Inflammatory macrophage (primary cell): ENCODE results near the gene RBMS1.
A peak's percentile ranks its signal among the peaks of the same experiment; 100 is the strongest.

Experiments used
- DNase-seq, 2 donors: peaks; one replicate each; pipeline ENCODE4 v3.0.0-alpha.2; 2020 to 2022

The RBMS1 gene

GRCh38 chr2:160269803-160270570 lies 223.6 kb downstream of the RBMS1 start:
- peak; percentile 63 to 77 for DNase-seq

GRCh38 chr2:160269365-160269764 lies 224.2 kb downstream of the RBMS1 start:
- no peak for DNase-seq

GRCh38 chr2:160268151-160268781 lies 225.3 kb downstream of the RBMS1 start:
- peak; percentile 64 to 77 for DNase-seq

- no peak for DNase-seq
These were observed 225.9 kb downstream of the RBMS1 start for GRCh38 chr2:160267692-160268091.

GRCh38 chr2:160267022-160267421 lies 226.6 kb downstream of the RBMS1 start:
- no peak for DNase-seq

GRCh38 chr2:160266037-160266551 lies 227.5 kb downstream of the RBMS1 start:
- DNase-seq: no peak

- peak; percentile 43 to 53 for DNase-seq
These were observed 229.3 kb downstream of the RBMS1 start for GRCh38 chr2:160264308-160264707.

- no peak for DNase-seq
These were observed 231.9 kb downstream of the RBMS1 start for GRCh38 chr2:160261732-160262131.

- DNase-seq: peak; percentile 50 to 61
These were observed 235.2 kb downstream of the RBMS1 start for GRCh38 chr2:160258492-160258805.

- DNase-seq: no peak
These were observed 235.7 kb downstream of the RBMS1 start for GRCh38 chr2:160257743-160258491.

- no peak for DNase-seq
These were observed 236.4 kb downstream of the RBMS1 start for GRCh38 chr2:160257041-160257742.

GRCh38 chr2:160256507-160256906 lies 237.1 kb downstream of the RBMS1 start:
- DNase-seq: no peak

- DNase-seq: no peak
These were observed 238.2 kb downstream of the RBMS1 start for GRCh38 chr2:160255408-160255807.

GRCh38 chr2:160254189-160254762 lies 239.3 kb downstream of the RBMS1 start:
- DNase-seq: no peak

- DNase-seq: no peak
These were observed 240.0 kb downstream of the RBMS1 start for GRCh38 chr2:160253440-160254188.

- DNase-seq: peak in 1 of 2 donors; percentile 40
These were observed 240.7 kb downstream of the RBMS1 start for GRCh38 chr2:160252900-160253299.

- peak; percentile 39 to 81 for DNase-seq
These were observed 241.2 kb downstream of the RBMS1 start for GRCh38 chr2:160252278-160252887.

GRCh38 chr2:160251569-160251968 lies 242.0 kb downstream of the RBMS1 start:
- no peak for DNase-seq

- DNase-seq: no peak
These were observed 243.7 kb downstream of the RBMS1 start for GRCh38 chr2:160249876-160250275.

GRCh38 chr2:160247296-160248035 lies 246.1 kb downstream of the RBMS1 start:
- DNase-seq: no peak
